Measurements from ENCODE around the gene HBA2.
"Not testable (repeated sequence)": the region's sequence is repeated elsewhere in the genome, so short reads cannot be mapped to it uniquely, and the experiment has no call there.

Gene HBA2

DNA sequence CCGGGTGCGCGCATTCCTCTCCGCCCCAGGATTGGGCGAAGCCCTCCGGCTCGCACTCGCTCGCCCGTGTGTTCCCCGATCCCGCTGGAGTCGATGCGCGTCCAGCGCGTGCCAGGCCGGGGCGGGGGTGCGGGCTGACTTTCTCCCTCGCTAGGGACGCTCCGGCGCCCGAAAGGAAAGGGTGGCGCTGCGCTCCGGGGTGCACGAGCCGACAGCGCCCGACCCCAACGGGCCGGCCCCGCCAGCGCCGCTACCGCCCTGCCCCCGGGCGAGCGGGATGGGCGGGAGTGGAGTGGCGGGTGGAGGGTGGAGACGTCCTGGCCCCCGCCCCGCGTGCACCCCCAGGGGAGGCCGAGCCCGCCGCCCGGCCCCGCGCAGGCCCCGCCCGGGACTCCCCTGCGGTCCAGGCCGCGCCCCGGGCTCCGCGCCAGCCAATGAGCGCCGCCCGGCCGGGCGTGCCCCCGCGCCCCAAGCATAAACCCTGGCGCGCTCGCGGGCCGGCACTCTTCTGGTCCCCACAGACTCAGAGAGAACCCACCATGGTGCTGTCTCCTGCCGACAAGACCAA, at the start of gene HBA2:
HBA2 (plus strand) TSS at position 503 of the 568 bp plus-strand sequence; CDS start at position 540, 37 bp downstream.
- DNase-seq (ENCODE audit: low read depth in 2 of 2): not testable (repeated sequence)

DNA sequence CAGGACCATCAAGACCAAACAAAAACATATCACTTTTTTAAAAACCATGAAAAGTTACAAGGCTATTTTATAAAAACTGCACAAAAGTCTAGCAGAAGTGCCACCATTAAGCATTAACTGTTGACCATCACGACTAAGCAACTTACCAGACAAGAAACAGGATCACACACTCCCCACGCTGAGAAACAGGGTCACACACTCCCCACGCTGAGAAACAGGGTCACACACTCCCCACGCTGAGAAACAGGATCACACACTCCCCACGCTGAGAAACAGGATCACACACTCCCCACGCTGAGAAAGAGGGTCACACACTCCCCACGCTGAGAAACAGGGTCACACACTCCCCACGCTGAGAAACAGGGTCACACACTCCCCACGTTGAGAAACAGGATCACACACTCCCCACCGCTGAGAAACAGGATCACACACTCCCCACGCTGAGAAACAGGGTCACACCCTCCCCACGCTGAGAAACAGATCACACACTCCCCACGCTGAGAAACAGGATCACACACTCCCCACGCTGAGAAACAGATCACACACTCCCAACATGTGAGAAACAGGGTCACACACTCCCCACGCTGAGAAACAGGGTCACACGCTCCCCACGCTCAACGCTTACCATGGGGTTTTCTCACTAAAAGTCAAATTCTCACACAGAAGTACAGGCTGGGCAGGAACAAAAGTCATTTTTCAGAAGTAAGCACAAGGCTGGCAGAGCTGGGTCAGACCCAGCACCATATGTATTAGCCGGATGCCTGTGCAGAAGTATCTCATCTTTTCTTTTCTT, 48.9 kb upstream of the HBA2 start:
- not testable (repeated sequence) for DNase-seq (ENCODE audit: low read depth in 2 of 2)

DNA sequence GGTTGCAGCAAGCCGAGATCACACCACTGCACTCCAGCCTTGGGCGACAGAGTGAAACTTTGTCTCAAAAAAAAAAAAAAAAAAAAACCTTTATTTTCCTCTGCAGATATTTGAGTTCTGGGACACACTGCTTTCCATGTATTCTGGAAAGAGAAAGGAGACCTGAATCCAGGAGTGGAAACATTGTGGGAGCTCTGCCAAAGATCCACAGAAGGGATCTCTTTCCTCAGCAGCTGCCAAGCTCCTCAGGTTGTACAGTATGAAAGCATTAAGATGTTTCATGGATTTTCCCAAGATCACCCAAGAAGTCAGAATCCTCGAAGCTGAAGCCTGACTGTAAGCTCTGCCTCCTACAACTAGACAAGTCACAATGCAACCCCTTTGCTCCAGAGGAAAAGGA, 47.7 kb upstream of the HBA2 start:
- DNase-seq (ENCODE audit: low read depth in 2 of 2): no peak

DNA sequence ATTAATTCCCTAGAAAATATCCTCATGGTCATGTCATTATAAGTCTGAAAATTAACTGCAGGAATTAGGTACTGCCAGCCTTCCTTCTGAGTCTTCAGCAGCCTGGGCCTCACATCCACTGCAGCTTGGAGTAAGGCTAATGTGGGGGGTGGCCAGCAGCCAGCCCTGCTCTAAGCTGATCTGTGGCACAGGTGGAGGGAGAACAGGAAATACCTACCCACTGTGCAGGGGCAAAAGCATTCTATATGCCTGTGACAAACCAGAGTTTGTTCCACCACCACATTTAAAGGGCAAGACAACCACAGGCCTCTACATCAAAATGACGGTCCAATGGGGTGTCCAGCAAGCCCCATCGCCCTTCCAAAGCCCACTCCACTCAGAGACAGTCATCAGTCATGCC, 43.6 kb upstream of the HBA2 start:
- DNase-seq (ENCODE audit: low read depth in 2 of 2): no peak

DNA sequence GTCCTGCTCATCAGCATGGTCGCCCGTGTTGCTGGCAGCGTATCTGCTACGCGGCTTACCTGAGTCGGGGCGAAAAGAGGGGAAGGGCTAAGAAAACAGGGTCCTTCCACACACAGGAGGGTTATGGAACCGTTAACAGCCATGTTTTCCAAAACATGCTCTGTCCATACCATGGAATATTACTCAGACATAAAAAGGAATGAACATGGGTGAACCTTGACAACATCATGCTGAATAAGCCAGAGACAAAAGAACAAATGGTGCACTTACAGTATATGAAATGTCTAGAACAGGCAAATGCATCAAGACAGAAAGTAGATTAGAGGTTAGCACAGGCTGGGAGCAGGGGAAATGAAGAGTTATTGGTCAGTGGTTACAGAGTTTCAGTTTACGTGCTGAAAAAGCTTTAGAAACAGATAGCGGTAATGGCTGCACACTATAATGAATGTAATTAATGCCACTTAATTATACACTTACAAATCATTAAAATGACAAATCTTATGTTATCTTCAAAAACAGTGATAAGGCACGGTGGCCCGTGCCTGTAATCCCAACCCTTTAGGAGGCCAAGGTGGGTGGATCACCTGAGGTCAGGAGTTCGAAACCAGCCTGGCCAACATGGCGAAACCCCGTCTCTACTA, 42.0 kb upstream of the HBA2 start:
- DNase-seq (ENCODE audit: low read depth in 2 of 2): no peak

DNA sequence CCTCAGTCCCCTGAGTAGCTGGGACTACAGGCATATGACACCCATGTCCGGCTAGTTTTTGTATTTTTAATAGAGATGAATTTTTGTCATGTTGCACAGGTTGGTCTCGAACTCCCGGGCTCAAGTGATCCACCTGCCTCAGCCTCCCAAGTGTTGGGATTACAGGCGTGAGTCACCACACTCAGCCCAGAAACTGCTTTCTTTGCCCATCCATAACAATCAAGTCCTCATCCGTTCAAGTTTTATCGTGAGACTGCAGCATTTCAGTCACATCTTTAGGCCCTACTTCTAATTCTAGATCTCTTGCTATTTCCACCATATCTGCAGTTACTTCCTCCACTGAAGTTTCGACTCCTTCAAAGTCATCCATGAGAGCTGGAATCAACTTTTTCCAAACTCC, 40.6 kb upstream of the HBA2 start:
- no peak for DNase-seq (ENCODE audit: low read depth in 2 of 2)

DNA sequence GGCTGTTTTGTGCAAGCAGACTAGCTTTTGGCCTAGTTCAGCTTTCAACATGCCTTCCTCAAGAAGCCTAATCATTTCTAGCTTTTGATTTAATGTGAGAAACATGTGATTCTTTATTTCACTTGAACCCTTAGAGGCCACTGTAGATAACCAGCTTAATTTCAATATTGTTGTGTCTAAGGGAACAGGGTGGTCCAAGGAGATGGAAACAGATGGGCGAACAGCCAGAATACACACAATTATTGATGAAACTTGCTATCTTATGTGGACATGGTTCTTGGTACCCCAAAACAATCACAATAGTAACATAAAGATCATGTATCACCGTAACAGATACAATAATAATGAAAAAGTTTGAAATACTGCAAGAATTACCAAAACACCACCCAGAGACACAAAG, 39.0 kb upstream of the HBA2 start:
- no peak for DNase-seq (ENCODE audit: low read depth in 2 of 2)

DNA sequence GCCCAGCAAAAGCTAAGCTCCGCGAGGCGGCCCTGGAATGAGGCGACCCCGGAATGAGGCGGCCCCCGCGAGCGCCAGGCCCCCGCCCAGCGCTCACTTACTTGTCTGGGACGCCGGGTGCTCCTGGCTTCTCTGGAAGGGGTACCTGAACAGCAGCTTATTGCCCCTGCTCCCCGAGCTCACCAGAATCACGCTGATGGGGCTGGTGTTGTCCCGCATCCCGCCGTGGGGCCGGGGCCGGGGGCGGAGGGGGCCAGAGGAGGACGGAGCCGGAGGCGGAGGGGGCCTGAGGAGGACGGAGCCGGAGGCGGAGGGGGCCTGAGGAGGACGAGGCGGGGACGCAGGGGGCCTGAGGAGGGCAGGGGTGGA, 34.6 kb upstream of the HBA2 start:
- DNase-seq (ENCODE audit: low read depth in 2 of 2): peak in 1 of 2 donors; percentile 27

DNA sequence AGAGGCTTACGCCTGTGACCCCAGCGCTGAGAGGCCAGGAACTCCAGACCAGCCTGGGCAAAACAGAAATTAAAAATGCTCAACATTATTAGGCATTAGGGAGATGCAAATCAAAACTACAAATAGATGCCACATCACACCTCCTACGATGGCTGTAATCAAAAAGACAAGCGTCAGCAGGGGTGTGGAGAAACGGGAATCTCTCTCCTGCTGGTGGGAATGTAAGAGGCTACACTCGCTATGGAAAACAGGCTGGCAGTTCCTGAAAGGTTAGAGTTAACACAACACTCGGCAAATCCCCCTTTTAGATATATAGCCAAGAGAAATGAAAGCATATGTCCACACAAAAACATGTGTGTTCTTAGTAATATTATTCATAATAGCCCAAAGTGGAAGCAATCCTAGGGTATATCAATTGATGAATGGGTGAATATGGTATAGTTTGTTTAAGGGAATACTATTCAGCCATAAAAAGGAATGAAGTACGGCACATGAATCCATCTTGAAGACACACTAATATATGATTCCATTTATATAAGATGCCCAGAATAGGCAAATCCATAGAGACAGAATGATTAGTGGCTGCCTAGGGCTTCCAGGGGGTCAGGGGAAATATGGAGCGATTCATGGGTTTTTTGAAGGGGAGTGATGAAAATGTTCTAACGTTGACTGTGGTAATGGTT, 32.4 kb upstream of the HBA2 start:
- DNase-seq (ENCODE audit: low read depth in 2 of 2): no peak

DNA sequence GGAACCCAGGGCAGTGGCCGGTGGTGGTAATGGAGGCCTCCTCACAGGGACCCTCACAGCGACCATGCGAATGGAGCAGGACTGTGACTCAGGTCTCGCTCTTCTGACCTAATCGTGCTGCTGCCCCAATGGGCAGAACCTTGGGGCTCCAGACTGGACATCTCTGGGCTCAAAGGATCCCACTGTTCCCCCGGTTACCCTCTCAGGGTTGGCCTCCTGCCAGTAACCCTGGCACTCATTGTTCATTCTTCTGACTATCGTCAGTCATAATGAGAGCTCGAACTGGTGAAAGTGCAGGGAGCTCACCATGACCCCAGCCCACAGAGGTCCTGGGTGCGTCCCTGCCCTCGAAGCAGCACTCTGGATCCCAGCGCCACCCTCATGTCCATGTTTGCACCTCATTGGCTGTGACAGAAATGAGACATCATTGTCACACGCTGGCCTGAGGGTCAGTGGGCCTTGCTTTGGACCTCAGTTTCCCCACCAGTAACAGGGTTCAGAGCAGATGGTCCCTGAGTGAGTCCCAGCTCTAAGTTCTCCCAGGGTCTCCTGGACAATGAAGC, 30.2 kb upstream of the HBA2 start:
- DNase-seq (ENCODE audit: low read depth in 2 of 2): no peak

DNA sequence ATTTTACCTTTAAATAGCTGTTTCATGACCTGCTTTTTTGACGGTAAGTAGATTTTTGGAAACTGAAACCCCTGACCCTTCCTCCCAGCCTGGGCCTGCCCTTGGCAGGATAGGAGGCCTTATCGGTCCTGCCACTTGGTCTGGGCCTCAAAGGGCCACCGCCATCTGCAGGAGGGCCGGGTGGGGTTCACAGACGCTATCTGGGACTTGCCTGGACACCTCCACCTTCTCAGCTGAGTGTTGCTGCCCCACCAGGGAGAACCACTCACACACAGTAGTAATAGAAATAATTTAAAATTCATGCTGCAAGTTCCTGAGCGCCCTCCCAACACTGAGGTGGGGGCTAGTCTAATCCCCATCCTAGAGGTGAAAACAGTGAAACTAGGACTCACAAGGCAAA, 29.6 kb upstream of the HBA2 start:
- DNase-seq (ENCODE audit: low read depth in 2 of 2): no peak

DNA sequence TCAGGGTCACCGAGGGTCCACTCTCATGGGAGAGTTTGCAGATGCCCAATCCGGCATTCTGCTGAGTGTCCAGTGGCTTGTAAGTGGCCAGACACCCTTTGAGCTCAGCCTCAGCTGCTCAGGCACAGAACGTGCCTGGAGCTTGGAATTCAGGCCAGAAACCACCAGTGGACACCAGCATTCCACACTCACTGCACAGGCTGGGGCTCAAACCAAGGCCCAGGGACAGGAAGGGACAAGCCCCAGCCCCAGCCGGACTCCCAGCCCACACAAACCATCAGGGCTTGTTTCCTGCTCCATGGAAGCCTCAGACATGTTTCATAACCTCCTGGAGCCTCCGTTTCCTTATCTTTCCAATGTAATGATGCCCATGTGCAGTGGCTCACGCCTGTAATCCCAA, 29.2 kb upstream of the HBA2 start:
- no peak for DNase-seq (ENCODE audit: low read depth in 2 of 2)

DNA sequence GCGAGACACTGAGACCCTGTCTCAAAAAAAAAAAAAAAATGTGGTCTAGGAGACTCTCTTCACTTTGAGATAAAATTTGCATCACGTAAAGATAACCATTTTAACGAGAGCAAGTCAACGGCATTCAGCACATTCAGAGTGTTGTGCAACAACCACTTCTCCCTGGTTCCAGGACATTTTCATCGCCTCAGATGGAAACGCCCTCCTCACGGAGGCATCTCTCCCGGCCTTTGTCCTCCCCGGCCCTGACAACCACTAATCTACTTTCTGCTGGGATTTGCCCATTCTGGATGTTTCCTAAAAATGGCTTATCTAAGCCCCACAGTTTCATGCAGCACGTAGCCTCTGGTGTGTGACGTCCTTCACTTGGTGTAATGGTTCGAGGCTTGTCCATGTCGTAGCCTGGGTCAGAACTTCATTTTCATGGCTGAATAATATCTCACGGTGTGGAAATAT, 27.9 kb upstream of the HBA2 start:
- no peak for DNase-seq (ENCODE audit: low read depth in 2 of 2)

DNA sequence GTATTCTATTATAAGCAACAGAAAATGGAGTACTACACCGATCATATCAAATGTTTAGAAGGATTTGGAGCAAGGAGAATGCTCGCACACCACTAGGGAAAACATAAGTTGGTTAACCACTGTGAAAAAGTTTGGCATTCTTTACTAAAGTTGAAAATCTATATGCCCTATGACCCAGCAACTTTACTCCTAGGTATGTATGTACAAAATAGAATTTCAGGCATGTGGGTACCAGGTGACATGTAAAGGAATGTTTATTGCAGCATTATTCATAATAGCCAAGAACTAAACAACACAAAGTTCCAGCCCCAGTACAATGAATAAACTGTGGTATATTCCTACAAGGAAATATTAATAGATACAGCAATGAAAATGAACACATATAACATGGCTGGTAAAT, 26.0 kb upstream of the HBA2 start:
- DNase-seq (ENCODE audit: low read depth in 2 of 2): no peak

DNA sequence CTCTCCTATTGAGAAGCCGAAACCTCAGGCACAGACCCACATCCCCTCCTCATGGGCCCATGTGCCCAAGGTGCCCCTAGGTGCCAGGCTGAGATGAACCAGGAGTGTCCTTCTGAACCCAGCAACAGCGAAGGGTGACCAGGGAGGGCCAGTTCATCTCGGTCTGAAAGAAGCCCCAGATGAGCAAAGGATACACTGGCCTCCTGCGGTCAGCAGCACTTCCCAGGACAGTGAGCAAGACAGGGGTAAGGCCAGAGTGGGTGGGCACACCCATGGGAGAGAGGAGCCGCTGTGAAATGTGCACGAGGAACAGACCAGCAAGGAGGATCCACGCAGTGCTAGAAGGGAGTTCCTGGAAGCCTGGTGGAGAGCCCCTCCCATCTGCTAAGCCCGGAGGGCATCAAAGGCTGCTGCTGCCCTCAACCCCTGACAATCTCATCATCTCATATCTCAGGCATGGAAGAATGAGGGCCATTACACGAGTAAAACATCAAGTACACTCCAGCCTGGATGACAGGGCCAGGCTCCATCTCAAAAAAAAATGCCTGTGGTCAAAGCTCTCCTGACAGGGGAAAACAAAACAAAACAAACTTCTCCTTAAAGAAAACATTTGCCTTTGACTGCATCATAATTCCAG, 23.5 kb upstream of the HBA2 start:
- no peak for DNase-seq (ENCODE audit: low read depth in 2 of 2)

DNA sequence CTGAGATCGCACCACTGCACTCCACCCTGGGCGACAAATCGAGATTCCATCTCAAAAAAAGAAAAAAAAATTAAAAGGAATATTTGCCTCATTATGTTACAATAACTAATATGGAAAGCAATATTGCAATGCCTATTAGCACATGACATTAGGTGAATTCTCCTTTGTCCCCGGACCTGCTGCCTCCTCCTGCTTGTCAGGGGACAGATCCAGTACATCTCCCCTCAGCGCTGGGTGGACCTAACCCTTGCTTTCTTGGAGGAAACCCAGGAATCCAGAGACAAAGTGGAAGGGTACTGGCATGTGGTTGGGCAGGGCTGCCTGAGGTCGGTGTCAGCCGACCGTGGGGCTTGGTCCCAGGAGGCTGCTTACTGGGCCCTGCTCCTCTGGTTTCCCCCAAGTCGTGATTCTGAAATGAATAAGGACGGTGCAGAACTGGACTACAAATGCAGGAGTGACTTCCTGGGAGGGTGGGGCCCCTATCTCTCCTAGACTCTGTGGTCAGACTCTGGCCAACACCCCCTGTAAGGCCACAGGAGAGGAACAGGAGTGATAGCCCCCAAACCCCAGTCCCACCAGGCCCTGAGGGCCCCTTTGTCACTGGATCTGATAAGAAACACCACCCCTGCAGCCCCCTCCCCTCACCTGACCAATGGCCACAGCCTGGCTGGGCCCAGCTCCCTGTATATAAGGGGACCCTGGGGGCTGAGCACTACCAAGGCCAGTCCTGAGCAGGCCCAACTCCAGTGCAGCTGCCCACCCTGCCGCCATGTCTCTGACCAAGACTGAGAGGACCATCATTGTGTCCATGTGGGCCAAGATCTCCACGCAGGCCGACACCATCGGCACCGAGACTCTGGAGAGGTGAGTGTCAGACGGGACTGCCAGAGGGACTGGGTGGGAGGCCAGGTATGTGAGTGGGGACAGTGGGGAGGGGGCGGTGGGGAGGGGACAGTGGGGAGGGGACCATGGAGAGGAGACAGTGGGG, 20.2 kb upstream of the HBA2 start, which contains the start of gene HBZ:
HBZ (plus strand) TSS at position 504 of the 988 bp plus-strand sequence; CDS start at position 770, 266 bp downstream.
- DNase-seq (ENCODE audit: low read depth in 2 of 2): no peak

DNA sequence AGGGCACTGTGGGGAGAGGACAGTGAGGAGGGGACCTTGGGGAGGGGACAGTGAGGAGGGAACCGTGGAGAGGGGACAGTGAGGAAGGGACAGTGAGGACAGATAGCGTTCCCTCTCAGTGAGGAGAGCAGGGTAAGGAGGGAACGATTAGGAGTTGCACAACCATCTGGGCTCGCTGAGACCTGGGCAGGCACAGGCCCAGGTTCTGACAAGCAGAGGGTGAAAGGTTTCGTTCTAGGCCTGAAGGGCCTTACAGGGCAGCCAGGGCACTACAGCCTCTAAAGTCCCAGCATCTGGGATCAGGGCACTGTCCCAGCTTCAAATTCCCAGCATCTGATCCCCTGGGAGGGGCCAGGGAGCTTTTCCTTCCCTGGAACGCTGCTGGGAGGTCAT, 19.6 kb upstream of the HBA2 start:
- DNase-seq (ENCODE audit: low read depth in 2 of 2): not testable (repeated sequence)

DNA sequence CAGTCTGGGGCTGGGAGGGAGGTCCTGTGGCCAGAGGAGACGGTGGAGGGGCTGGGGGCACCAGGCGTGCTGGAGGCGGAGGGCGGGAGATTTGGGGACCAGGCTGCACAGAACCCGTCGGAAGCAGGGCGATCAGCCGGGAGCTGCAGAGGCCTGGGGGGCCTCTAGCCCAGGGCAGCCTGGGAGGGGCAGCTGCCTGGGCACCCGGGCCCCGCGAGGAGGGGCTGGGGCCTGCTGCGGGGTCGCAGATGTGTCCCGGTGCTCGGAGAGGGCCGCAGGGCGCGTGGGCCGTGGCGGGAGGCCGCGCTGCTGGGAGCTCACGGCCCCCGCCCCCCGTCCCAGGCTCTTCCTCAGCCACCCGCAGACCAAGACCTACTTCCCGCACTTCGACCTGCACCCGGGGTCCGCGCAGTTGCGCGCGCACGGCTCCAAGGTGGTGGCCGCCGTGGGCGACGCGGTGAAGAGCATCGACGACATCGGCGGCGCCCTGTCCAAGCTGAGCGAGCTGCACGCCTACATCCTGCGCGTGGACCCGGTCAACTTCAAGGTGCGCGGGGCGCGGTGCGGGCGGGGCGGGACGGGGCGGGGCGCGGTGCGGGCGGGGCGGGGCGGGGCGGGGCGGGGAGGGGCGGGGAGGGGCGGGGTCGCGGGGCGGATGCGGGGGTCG, 19.0 kb upstream of the HBA2 start:
- DNase-seq (ENCODE audit: low read depth in 2 of 2): not testable (repeated sequence)

DNA sequence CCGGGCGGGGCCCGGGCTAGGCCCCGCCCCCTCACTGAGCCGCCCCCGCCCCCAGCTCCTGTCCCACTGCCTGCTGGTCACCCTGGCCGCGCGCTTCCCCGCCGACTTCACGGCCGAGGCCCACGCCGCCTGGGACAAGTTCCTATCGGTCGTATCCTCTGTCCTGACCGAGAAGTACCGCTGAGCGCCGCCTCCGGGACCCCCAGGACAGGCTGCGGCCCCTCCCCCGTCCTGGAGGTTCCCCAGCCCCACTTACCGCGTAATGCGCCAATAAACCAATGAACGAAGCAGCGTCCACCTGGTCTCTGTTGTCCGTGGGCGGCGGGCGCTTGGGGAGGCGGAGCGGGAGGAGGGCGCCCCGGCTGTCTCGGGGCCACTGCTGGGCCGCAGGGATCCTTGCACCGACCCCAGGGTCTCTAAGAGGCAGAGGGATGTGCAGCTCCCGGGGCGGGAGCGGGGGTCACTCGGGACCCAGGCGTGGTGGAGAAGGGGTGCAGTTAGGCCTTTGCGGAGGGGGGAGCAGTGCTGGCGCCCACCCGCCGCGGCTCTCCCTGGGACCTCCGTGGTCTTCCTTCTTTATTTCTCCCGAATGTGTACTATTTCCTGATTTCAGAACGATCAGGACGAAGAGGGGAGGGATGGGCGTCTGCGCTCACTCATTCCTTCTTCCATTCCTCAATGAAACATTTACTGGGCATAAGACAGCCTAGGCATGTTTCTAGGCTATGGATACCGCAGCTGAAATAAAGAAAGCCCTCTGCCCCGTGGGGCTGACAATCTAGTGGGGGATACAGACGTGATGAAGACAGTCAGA, 18.3 kb upstream of the HBA2 start:
- no peak for DNase-seq (ENCODE audit: low read depth in 2 of 2)

Measured in stimulated activated CD4-positive, alpha-beta T cell treated with anti-CD3 and anti-CD28 coated beads, Interleukin-1b, Interleukin-23, amount 100 ng/mL, for 4 hours (primary cell).